OCI-LY1 (cell line): ENCODE data around the gene DEPDC7.

Experiments
- EZH2 ChIP-seq: fragments of 200-600 bp; sonication (generic), shearing (Covaris generic); IDR thresholded peaks from 2 replicates; pipeline ENCODE4 v1.8.0; 2017; ENCODE audit warnings: borderline replicate concordance, mixed run types, mild to moderate bottlenecking, antibody characterized with exemption, low read length, moderate library complexity, mixed read lengths
- TF ChIP-seq, protein P1 (sequence below): fragments of 200-600 bp; sonication (generic), shearing (Covaris generic); IDR thresholded peaks from 2 replicates; pipeline ENCODE4 v1.5.1; 2017; ENCODE audit warnings: mild to moderate bottlenecking, antibody characterized with exemption, low read length, moderate library complexity, mixed read lengths

DNA sequence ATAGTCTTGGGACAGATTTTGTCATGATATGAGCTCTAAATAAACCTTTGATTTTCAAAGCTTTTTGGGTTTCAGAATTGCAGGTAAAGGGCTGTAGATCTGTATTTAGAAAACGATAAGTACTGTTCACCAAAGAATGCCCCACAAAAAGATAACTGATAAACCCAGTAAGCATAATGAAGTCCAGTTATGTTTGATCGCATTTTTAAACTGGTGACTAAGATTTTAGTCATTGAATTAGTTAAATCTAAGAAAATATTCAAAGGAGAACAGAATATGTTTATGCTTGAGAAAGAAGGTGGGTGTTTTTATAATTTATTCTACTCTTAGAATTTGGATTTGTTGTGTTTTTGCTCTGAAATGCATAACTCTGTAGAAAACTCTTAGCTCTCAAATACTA, 11.6 kb downstream of the DEPDC7 start:
- TF ChIP-seq, protein P1, sequence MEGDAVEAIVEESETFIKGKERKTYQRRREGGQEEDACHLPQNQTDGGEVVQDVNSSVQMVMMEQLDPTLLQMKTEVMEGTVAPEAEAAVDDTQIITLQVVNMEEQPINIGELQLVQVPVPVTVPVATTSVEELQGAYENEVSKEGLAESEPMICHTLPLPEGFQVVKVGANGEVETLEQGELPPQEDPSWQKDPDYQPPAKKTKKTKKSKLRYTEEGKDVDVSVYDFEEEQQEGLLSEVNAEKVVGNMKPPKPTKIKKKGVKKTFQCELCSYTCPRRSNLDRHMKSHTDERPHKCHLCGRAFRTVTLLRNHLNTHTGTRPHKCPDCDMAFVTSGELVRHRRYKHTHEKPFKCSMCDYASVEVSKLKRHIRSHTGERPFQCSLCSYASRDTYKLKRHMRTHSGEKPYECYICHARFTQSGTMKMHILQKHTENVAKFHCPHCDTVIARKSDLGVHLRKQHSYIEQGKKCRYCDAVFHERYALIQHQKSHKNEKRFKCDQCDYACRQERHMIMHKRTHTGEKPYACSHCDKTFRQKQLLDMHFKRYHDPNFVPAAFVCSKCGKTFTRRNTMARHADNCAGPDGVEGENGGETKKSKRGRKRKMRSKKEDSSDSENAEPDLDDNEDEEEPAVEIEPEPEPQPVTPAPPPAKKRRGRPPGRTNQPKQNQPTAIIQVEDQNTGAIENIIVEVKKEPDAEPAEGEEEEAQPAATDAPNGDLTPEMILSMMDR, result no peak
- no peak for TF ChIP-seq EZH2
